ENCODE measurements around the gene SLC37A3.

DNA sequence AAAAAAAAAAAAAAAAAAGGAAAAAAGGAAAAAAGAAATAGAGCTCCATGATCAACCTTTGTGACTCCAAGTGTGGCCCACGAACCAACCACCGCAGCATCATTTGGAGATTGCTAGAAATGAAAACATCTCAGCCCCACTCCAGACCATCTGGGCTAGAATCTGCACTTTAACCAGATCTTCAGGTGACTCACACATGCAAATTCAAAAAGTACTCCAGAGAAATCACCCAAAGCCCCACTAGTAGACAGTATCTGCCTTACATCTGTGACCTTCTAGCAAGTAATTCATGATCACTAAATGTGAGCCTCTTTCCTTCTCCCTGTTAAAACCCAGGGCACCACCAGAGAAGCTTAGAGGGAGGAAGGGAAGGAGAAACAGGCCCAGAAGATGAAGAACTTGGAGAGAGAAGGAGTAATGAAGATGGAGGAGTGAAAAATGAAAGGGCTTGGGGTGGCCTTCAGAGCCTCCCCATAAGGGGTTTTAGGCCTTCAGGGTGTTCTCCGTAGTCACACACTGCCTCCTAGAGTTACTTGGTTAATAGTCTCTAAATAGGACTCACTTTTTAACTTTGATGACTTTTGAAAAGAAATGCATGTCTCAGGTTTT is 94.0 kb downstream of the SLC37A3 start:
- TF ChIP-seq, protein P1, sequence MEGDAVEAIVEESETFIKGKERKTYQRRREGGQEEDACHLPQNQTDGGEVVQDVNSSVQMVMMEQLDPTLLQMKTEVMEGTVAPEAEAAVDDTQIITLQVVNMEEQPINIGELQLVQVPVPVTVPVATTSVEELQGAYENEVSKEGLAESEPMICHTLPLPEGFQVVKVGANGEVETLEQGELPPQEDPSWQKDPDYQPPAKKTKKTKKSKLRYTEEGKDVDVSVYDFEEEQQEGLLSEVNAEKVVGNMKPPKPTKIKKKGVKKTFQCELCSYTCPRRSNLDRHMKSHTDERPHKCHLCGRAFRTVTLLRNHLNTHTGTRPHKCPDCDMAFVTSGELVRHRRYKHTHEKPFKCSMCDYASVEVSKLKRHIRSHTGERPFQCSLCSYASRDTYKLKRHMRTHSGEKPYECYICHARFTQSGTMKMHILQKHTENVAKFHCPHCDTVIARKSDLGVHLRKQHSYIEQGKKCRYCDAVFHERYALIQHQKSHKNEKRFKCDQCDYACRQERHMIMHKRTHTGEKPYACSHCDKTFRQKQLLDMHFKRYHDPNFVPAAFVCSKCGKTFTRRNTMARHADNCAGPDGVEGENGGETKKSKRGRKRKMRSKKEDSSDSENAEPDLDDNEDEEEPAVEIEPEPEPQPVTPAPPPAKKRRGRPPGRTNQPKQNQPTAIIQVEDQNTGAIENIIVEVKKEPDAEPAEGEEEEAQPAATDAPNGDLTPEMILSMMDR (IDR thresholded peaks at IDR 0.05; ENCODE audit: insufficient read depth, low read depth, low read length): no peak
- no peak for TF ChIP-seq EZH2 (IDR thresholded peaks at IDR 0.05; ENCODE audit: insufficient read depth, low read length)
